Esophagus muscularis mucosa (tissue), 3 donors: ENCODE results near the gene ADAMTS14.

Experiments
- POLR2A ChIP-seq: fragments of 450-650 bp; IDR thresholded peaks from one replicate; pipeline ENCODE4 v1.6.1; 2017; ENCODE audit warnings: antibody characterized with exemption, moderate library complexity, mild to moderate bottlenecking, low read depth
- TF ChIP-seq, protein P1 (sequence below), 3 experiments: fragments of 200-600 bp in 2 of 3; fragments of 450-650 bp in 1 of 3; sonication (generic) in 2 of 3; IDR thresholded peaks; one replicate each; pipeline ENCODE4 v1.5.1; 2017 to 2019; ENCODE audit warnings: antibody characterized with exemption in 3 of 3, mild to moderate bottlenecking in 2 of 3, moderate library complexity in 1 of 3

DNA sequence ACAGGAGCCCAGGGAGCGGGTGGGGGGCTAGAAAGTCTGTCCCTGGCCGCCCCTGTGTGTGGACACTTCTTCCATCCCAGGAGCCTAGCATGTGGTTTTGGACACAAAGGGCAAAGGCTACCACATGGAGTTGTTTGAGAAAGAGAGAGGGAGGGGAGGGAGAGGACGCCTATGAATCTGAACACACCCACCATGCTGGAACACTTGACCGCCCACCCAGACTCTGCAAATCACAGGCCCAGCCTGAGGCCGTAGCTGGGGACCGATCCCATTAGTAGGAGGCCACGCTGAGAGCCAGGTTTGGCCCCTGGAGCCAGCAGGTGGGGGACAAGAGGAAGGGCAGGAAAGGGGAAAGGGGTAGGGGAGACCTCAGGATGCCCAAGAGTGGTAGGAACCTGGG, 39.6 kb downstream of the ADAMTS14 start:
- TF ChIP-seq, protein P1, sequence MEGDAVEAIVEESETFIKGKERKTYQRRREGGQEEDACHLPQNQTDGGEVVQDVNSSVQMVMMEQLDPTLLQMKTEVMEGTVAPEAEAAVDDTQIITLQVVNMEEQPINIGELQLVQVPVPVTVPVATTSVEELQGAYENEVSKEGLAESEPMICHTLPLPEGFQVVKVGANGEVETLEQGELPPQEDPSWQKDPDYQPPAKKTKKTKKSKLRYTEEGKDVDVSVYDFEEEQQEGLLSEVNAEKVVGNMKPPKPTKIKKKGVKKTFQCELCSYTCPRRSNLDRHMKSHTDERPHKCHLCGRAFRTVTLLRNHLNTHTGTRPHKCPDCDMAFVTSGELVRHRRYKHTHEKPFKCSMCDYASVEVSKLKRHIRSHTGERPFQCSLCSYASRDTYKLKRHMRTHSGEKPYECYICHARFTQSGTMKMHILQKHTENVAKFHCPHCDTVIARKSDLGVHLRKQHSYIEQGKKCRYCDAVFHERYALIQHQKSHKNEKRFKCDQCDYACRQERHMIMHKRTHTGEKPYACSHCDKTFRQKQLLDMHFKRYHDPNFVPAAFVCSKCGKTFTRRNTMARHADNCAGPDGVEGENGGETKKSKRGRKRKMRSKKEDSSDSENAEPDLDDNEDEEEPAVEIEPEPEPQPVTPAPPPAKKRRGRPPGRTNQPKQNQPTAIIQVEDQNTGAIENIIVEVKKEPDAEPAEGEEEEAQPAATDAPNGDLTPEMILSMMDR (IDR thresholded peaks at IDR 0.05): no peak
- no peak for TF ChIP-seq POLR2A
